Ovary (tissue), 9 donors: Measurements from ENCODE around the gene SLC5A11. TPM values are rescaled to one million over a fixed set of nuclear protein-coding genes. Genes with fewer than 3 reads are reported as not detected.
"Not testable (repeated sequence)": the region's sequence is repeated elsewhere in the genome, so short reads cannot be mapped to it uniquely, and the experiment has no call there.

Experiments used
- DNase-seq, 5 donors: peaks; one replicate each; pipeline ENCODE4 v3.0.0-alpha.2; 2019 to 2020
- H3K27ac ChIP-seq, 2 donors: fragments of 200-600 bp; one replicate each; pipeline versions ENCODE4 v1.5.1 to v1.8.0; 2019 to 2022
- H3K27me3 ChIP-seq: fragments of 200-600 bp; one replicate; pipeline ENCODE4 v1.8.0; 2022
- H3K36me3 ChIP-seq: fragments of 200-600 bp; sonication (generic); one replicate; pipeline ENCODE4 v1.5.1; 2019
- H3K4me1 ChIP-seq: one replicate; pipeline ENCODE4 v1.8.1; 2013; ENCODE audit warnings: mild to moderate bottlenecking, moderate library complexity; ENCODE audit not compliant: insufficient read depth
- H3K4me3 ChIP-seq: fragments of 200-600 bp; sonication (generic); one replicate; pipeline ENCODE4 v1.5.1; 2017
- H3K9me3 ChIP-seq, 2 donors: fragments of 200-600 bp in 1 of 2; sonication (generic) in 1 of 2; one replicate each; pipeline versions ENCODE4 v1.5.1 to v1.8.1; 2013 to 2019; ENCODE audit warnings: mild to moderate bottlenecking in 1 of 2, moderate library complexity in 1 of 2
- EP300 ChIP-seq: sonication (generic); formaldehyde crosslinking; IDR thresholded peaks from one replicate; pipeline ENCODE4 v1.6.1; 2017; ENCODE audit warnings: antibody characterized with exemption
- POLR2A ChIP-seq: fragments of 450-650 bp; IDR thresholded peaks from one replicate; pipeline ENCODE4 v1.6.1; 2017; ENCODE audit warnings: antibody characterized with exemption, mild to moderate bottlenecking, moderate library complexity
- WGBS, 3 donors: extraction: QIAGEN DNeasy Blood & Tissue Kit in 1 of 3; methylation state at CpG; one replicate each; pipeline versions ENCODE4 v1.1.5 to v1.1.7; 2013 to 2017; 5-methylcytosine and 5-hydroxymethylcytosine counted together
- intact Hi-C, 4 donors: fragments of 100-400 bp; cut with DNase I; formaldehyde crosslinking; loops; one replicate each; pipeline versions ENCODE4 v1.11.0 to v1.15.1; 2022 to 2023
- polyA plus RNA-seq, 2 donors: library from polyadenylated mRNA; stranded (reverse); fragments of 200-250 nt in 1 of 2; fragments of 350-450 nt in 1 of 2; fragmentation: Illumina TruSeq in 1 of 2; extraction: RNeasy Lipid Tissue Mini Kit (QIAGEN cat#74804) in 1 of 2; gene quantifications; one replicate each; pipeline ENCODE4 v1.2.3, GENCODE V29; 2013 to 2014
- total RNA-seq, 7 donors: library from RNA; depleted of rRNA in 2 of 7; stranded (reverse); fragments of >200 nt in 2 of 7; fragmentation: NEBNext Ultra II Directional in 3 of 7; extraction: Animal tissue kit (Norgen Biotek cat#: 25700) in 3 of 7; gene quantifications; one replicate each; pipeline versions ENCODE4 v1.1.0 to v1.2.4, GENCODE V29; 2016 to 2023
- TF ChIP-seq, protein P1 (sequence below), 3 donors: fragments of 450-650 bp in 2 of 3; fragments of 200-600 bp in 1 of 3; IDR thresholded peaks; one replicate each; pipeline versions ENCODE4 v1.5.1 to v1.8.0; 2016 to 2022; ENCODE audit warnings: antibody characterized with exemption in 3 of 3, mild to moderate bottlenecking in 1 of 3
- donor health status: DM: no; HTN: no; CAD: no; lungs with moderate emphysema.
- donor health status: DM: no; HTN: no; CAD: no.
- donor health status: Bipolar disorder and iron deficiency.
- donor health status: DM: yes; HTN: yes; CAD: no.
- donor health status: DM: no; HTN: no; CAD: no.
- donor health status: DM: yes; HTN: yes; CAD: no.

SLC5A11 gene
- total and polyA plus RNA-seq, 9 donors, result 0.04 to 0.50 (median 0.28) TPM; not detected in 5

- intact Hi-C loops, result no loop called here
- TF ChIP-seq EP300 (no peak), POLR2A (no peak)
- TF ChIP-seq, protein P1, sequence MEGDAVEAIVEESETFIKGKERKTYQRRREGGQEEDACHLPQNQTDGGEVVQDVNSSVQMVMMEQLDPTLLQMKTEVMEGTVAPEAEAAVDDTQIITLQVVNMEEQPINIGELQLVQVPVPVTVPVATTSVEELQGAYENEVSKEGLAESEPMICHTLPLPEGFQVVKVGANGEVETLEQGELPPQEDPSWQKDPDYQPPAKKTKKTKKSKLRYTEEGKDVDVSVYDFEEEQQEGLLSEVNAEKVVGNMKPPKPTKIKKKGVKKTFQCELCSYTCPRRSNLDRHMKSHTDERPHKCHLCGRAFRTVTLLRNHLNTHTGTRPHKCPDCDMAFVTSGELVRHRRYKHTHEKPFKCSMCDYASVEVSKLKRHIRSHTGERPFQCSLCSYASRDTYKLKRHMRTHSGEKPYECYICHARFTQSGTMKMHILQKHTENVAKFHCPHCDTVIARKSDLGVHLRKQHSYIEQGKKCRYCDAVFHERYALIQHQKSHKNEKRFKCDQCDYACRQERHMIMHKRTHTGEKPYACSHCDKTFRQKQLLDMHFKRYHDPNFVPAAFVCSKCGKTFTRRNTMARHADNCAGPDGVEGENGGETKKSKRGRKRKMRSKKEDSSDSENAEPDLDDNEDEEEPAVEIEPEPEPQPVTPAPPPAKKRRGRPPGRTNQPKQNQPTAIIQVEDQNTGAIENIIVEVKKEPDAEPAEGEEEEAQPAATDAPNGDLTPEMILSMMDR (IDR thresholded peaks at IDR 0.05), result no peak
- no peaks in the 10 kb centered on the region for H3K27me3 ChIP-seq
- no peak overlapping the region for H3K27ac ChIP-seq
- DNase-seq, result no peak
- H3K36me3 ChIP-seq, result no peaks in the 10 kb centered on the region
- no peaks in the 10 kb centered on the region for H3K9me3 ChIP-seq
- peaks cover 6% of the 10 kb centered on the region for H3K4me1 ChIP-seq
- H3K4me3 ChIP-seq, result no peak overlapping the region
Observed at GRCh38 chr16:24854607-24855171, 8.9 kb downstream of the SLC5A11 start.

DNA sequence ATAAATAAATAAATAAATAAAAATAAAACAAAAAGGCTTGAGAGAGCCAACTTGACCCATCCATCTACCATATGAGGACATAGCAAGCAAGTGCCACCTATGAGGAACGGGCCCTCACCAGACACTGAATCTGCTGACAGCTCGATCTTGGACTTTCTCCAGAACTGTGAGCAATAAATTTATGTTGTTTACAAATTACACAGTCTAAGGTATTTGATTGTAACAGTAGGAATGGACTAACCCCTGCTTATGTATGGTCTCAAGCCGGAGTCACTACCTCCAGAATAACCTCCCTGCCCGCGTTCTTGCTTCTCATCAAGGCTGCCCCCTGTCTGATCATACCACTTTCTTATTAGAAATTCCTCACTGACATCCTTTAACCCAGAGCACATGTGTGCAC lies 9.9 kb downstream of the SLC5A11 start:
- no peaks in the 10 kb centered on the region for H3K9me3 ChIP-seq
- 48 to 72% (median 58%) methylated on average over 5 of the region's 5 CpGs for WGBS, 3 donors
- H3K27ac ChIP-seq, result no peak overlapping the region
- H3K27me3 ChIP-seq, result no peaks in the 10 kb centered on the region
- H3K36me3 ChIP-seq, result no peaks in the 10 kb centered on the region
- intact Hi-C loops, result no loop called here
- no peak overlapping the region for H3K4me3 ChIP-seq
- no peak for TF ChIP-seq EP300
- TF ChIP-seq, protein P1 (IDR thresholded peaks at IDR 0.05), result no peak
- no peak for TF ChIP-seq POLR2A
- peaks cover 6% of the 10 kb centered on the region for H3K4me1 ChIP-seq
- no peak for DNase-seq

GRCh38 chr16:24856871-24857270 lies 11.1 kb downstream of the SLC5A11 start:
- H3K27ac ChIP-seq, H3K27me3 ChIP-seq, H3K36me3 ChIP-seq, H3K4me1 ChIP-seq, H3K4me3 ChIP-seq, intact Hi-C loops, H3K9me3 ChIP-seq, DNase-seq: not testable (repeated sequence)
- WGBS, 3 donors, result 74 to 89% (median 88%) methylated on average over 8 of the region's 8 CpGs

DNA sequence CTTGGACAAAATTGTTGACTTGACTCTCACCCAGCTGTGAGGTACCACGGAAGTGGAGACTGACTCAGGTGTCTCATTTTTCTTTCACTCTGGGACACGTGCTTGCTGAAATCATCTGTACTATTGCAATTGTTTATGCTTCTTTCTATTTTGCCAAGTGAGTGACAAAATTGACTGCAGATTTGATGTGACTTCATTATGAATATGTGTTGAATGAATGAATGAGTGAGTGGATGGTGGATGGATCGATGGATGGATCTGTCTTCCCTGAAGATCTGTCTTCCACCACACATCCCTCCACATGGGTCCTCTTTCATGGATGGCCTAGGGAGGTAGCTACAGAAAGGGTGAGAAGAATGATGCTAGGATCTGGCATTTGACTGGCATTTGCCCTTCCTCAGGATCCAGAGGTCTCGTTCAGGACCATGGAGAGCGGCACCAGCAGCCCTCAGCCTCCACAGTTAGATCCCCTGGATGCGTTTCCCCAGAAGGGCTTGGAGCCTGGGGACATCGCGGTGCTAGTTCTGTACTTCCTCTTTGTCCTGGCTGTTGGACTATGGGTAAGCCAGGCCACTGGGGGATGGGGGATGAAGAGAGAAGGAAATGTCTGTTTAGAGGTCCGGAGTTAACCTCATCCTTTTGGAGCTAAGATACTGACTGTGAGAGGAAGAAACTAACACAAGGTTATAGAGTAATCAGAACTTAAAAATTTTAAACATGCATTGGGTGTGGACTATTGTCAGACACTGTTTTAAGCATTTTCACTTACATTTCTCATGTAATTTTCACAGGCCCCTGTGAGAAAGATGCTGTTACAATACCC lies 12.7 kb downstream of the SLC5A11 start:
- Histone ChIP-seq H3K27ac (no peak overlapping the region), H3K36me3 (no peaks in the 10 kb centered on the region), H3K4me3 (no peak overlapping the region), H3K4me1 (peaks cover 4% of the 10 kb centered on the region), H3K27me3 (no peaks in the 10 kb centered on the region), H3K9me3 (no peaks in the 10 kb centered on the region)
- no peak for TF ChIP-seq POLR2A
- no peak for TF ChIP-seq EP300
- TF ChIP-seq, protein P1 (IDR thresholded peaks at IDR 0.05), result no peak
- DNase-seq, result peak; percentile 36 to 60 (median 55)
- intact Hi-C loops, result no loop called here
- 26 to 31% (median 28%) methylated on average over 9 of the region's 9 CpGs for WGBS, 3 donors

GRCh38 chr16:24861461-24861860 lies 15.7 kb downstream of the SLC5A11 start:
- no peak for DNase-seq
- no peaks in the 10 kb centered on the region for H3K27me3 ChIP-seq
- no peak overlapping the region for H3K4me3 ChIP-seq
- no peaks in the 10 kb centered on the region for H3K36me3 ChIP-seq
- no peaks in the 10 kb centered on the region for H3K4me1 ChIP-seq
- intact Hi-C loops, result no loop called here
- 78 to 81% (median 79%) methylated on average over 1 of the region's 1 CpG for WGBS, 3 donors
- H3K9me3 ChIP-seq, result no peaks in the 10 kb centered on the region
- TF ChIP-seq, protein P1 (IDR thresholded peaks at IDR 0.05), result no peak
- TF ChIP-seq EP300, result no peak
- TF ChIP-seq POLR2A, result no peak
- H3K27ac ChIP-seq, result no peak overlapping the region
